Uterus (tissue), 2 donors: Measurements from ENCODE around the gene CDC42SE1.

Source experiments
- POLR2A ChIP-seq, 2 donors: fragments of 450-650 bp; IDR thresholded peaks; one replicate each; pipeline ENCODE4 v1.6.1; 2016; ENCODE audit warnings: antibody characterized with exemption in 2 of 2, mild to moderate bottlenecking in 1 of 2, moderate library complexity in 1 of 2
- TF ChIP-seq, protein P1 (sequence below), 4 experiments: fragments of 200-600 bp in 2 of 4; fragments of 450-650 bp in 2 of 4; sonication (generic) in 2 of 4; IDR thresholded peaks; one replicate each; pipeline ENCODE4 v1.5.1; 2016 to 2019; ENCODE audit warnings: antibody characterized with exemption in 4 of 4, mild to moderate bottlenecking in 2 of 4, moderate library complexity in 1 of 4

DNA sequence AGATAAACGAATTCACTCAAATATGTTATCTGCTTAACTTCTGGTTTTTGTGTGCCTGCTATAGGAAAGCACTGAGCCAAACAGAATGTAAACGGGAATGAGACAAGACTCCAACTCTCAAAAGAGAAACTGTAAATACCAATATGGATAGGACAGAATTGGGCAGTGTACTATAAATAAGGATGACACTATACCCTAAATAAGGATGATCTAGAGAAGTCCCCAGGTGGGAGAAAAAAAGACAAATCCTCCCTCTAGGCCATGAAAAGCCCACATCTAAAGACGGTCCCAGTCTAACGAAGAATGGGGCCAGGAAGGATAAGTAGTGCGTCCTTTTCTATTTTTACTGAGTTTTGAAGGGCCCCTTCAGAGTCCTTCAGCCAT lies 9.7 kb upstream of the CDC42SE1 start:
- TF ChIP-seq, protein P1, sequence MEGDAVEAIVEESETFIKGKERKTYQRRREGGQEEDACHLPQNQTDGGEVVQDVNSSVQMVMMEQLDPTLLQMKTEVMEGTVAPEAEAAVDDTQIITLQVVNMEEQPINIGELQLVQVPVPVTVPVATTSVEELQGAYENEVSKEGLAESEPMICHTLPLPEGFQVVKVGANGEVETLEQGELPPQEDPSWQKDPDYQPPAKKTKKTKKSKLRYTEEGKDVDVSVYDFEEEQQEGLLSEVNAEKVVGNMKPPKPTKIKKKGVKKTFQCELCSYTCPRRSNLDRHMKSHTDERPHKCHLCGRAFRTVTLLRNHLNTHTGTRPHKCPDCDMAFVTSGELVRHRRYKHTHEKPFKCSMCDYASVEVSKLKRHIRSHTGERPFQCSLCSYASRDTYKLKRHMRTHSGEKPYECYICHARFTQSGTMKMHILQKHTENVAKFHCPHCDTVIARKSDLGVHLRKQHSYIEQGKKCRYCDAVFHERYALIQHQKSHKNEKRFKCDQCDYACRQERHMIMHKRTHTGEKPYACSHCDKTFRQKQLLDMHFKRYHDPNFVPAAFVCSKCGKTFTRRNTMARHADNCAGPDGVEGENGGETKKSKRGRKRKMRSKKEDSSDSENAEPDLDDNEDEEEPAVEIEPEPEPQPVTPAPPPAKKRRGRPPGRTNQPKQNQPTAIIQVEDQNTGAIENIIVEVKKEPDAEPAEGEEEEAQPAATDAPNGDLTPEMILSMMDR (IDR thresholded peaks at IDR 0.05): no peak
- no peak for TF ChIP-seq POLR2A (IDR thresholded peaks at IDR 0.05)
